ENCODE data around the gene DHRS3. TPM values are rescaled to one million over a fixed set of nuclear protein-coding genes. Genes with fewer than 3 reads are reported as not detected.

Gene DHRS3
- total and polyA plus RNA-seq, 2 donors, result 20.5 to 56.8 TPM

GRCh38 chr1:12643785-12644184 lies 25.8 kb upstream of the DHRS3 start, which contains the start of gene AADACL4:
TSS of gene AADACL4 (plus strand) at chr1:12644085. CDS start at chr1:12644547, 462 bp downstream.
- Histone ChIP-seq H3K9me3 (ENCODE audit: control insufficient read depth in 2 of 2, insufficient read depth in 1 of 2, low read length in 1 of 2) (peaks cover 2 to 14% of the 10 kb centered on the region in 2 donors), H3K27ac (ENCODE audit: low read depth in 1 of 2, low read length in 1 of 2) (no peak within 1 kb of the TSS), H3K27me3 (ENCODE audit: control insufficient read depth in 2 of 2, insufficient read depth in 1 of 2, low read length in 1 of 2) (no peaks in the 10 kb centered on the region), H3K4me1 (ENCODE audit: control insufficient read depth in 2 of 2, insufficient read depth in 2 of 2, low read length in 2 of 2) (no peaks in the 10 kb centered on the region), H3K4me3 (ENCODE audit: low read length in 2 of 2) (no peak within 1 kb of the TSS), H3K36me3 (ENCODE audit: control insufficient read depth in 2 of 2, insufficient read depth in 2 of 2, low read length in 1 of 2) (no peaks in the 10 kb centered on the region)
- DNase-seq (ENCODE audit: low read depth in 6 of 9, low spot score in 9 of 9), result no peak
- WGBS, result 88% methylated on average over 7 of the region's 7 CpGs

GRCh38 chr1:12643079-12643478 lies 25.1 kb upstream of the DHRS3 start:
- no peak overlapping the region for H3K4me3 ChIP-seq (ENCODE audit: low read length in 2 of 2)
- no peaks in the 10 kb centered on the region for H3K27me3 ChIP-seq (ENCODE audit: control insufficient read depth in 2 of 2, insufficient read depth in 1 of 2, low read length in 1 of 2)
- 97% methylated on average over 2 of the region's 2 CpGs for WGBS
- H3K4me1 ChIP-seq (ENCODE audit: control insufficient read depth in 2 of 2, insufficient read depth in 2 of 2, low read length in 2 of 2), result no peaks in the 10 kb centered on the region
- H3K27ac ChIP-seq (ENCODE audit: low read depth in 1 of 2, low read length in 1 of 2), result no peak overlapping the region
- H3K9me3 ChIP-seq (ENCODE audit: control insufficient read depth in 2 of 2, insufficient read depth in 1 of 2, low read length in 1 of 2), result peaks cover 2 to 14% of the 10 kb centered on the region in 2 donors
- H3K36me3 ChIP-seq (ENCODE audit: control insufficient read depth in 2 of 2, insufficient read depth in 2 of 2, low read length in 1 of 2), result no peaks in the 10 kb centered on the region
- DNase-seq (ENCODE audit: low read depth in 6 of 9, low spot score in 9 of 9), result no peak

GRCh38 chr1:12640958-12641272 lies 22.9 kb upstream of the DHRS3 start:
- no peaks in the 10 kb centered on the region for H3K27me3 ChIP-seq (ENCODE audit: control insufficient read depth in 2 of 2, insufficient read depth in 1 of 2, low read length in 1 of 2)
- H3K27ac ChIP-seq (ENCODE audit: low read depth in 1 of 2, low read length in 1 of 2), result no peak overlapping the region
- no peaks in the 10 kb centered on the region for H3K36me3 ChIP-seq (ENCODE audit: control insufficient read depth in 2 of 2, insufficient read depth in 2 of 2, low read length in 1 of 2)
- H3K4me1 ChIP-seq (ENCODE audit: control insufficient read depth in 2 of 2, insufficient read depth in 2 of 2, low read length in 2 of 2), result no peaks in the 10 kb centered on the region
- peaks cover 2 to 14% of the 10 kb centered on the region in 2 donors for H3K9me3 ChIP-seq (ENCODE audit: control insufficient read depth in 2 of 2, insufficient read depth in 1 of 2, low read length in 1 of 2)
- H3K4me3 ChIP-seq (ENCODE audit: low read length in 2 of 2), result no peak overlapping the region
- DNase-seq (ENCODE audit: low read depth in 6 of 9, low spot score in 9 of 9), result no peak

GRCh38 chr1:12640237-12640957 lies 22.4 kb upstream of the DHRS3 start:
- peaks cover 2 to 14% of the 10 kb centered on the region in 2 donors for H3K9me3 ChIP-seq (ENCODE audit: control insufficient read depth in 2 of 2, insufficient read depth in 1 of 2, low read length in 1 of 2)
- DNase-seq (ENCODE audit: low read depth in 6 of 9, low spot score in 9 of 9), result no peak
- no peaks in the 10 kb centered on the region for H3K4me1 ChIP-seq (ENCODE audit: control insufficient read depth in 2 of 2, insufficient read depth in 2 of 2, low read length in 2 of 2)
- no peaks in the 10 kb centered on the region for H3K36me3 ChIP-seq (ENCODE audit: control insufficient read depth in 2 of 2, insufficient read depth in 2 of 2, low read length in 1 of 2)
- WGBS, result 94% methylated on average over 7 of the region's 7 CpGs
- H3K4me3 ChIP-seq (ENCODE audit: low read length in 2 of 2), result no peak overlapping the region
- no peaks in the 10 kb centered on the region for H3K27me3 ChIP-seq (ENCODE audit: control insufficient read depth in 2 of 2, insufficient read depth in 1 of 2, low read length in 1 of 2)
- H3K27ac ChIP-seq (ENCODE audit: low read depth in 1 of 2, low read length in 1 of 2), result no peak overlapping the region

- 97% methylated on average over 8 of the region's 8 CpGs for WGBS
- Histone ChIP-seq H3K9me3 (ENCODE audit: control insufficient read depth in 2 of 2, insufficient read depth in 1 of 2, low read length in 1 of 2) (peaks cover 2 to 17% of the 10 kb centered on the region in 2 donors), H3K4me3 (ENCODE audit: low read length in 2 of 2) (no peak overlapping the region), H3K36me3 (ENCODE audit: control insufficient read depth in 2 of 2, insufficient read depth in 2 of 2, low read length in 1 of 2) (no peaks in the 10 kb centered on the region), H3K27ac (ENCODE audit: low read depth in 1 of 2, low read length in 1 of 2) (no peak overlapping the region), H3K4me1 (ENCODE audit: control insufficient read depth in 2 of 2, insufficient read depth in 2 of 2, low read length in 2 of 2) (peaks cover 0 to 3% of the 10 kb centered on the region in 2 donors), H3K27me3 (ENCODE audit: control insufficient read depth in 2 of 2, insufficient read depth in 1 of 2, low read length in 1 of 2) (no peaks in the 10 kb centered on the region)
- no peak for DNase-seq (ENCODE audit: low read depth in 6 of 9, low spot score in 9 of 9)
Observed at GRCh38 chr1:12637693-12638092, 19.7 kb upstream of the DHRS3 start.

GRCh38 chr1:12636098-12636950 lies 18.3 kb upstream of the DHRS3 start:
- Histone ChIP-seq H3K27ac (ENCODE audit: low read depth in 1 of 2, low read length in 1 of 2) (no peak overlapping the region), H3K9me3 (ENCODE audit: control insufficient read depth in 2 of 2, insufficient read depth in 1 of 2, low read length in 1 of 2) (peaks cover 2 to 17% of the 10 kb centered on the region in 2 donors)
- WGBS, result 90% methylated on average over 15 of the region's 15 CpGs

GRCh38 chr1:12634696-12635202 lies 16.7 kb upstream of the DHRS3 start:
- Histone ChIP-seq H3K27ac (ENCODE audit: low read depth in 1 of 2, low read length in 1 of 2) (no peak overlapping the region), H3K27me3 (ENCODE audit: control insufficient read depth in 2 of 2, insufficient read depth in 1 of 2, low read length in 1 of 2) (no peaks in the 10 kb centered on the region), H3K4me1 (ENCODE audit: control insufficient read depth in 2 of 2, insufficient read depth in 2 of 2, low read length in 2 of 2) (peaks cover 0 to 3% of the 10 kb centered on the region in 2 donors), H3K9me3 (ENCODE audit: control insufficient read depth in 2 of 2, insufficient read depth in 1 of 2, low read length in 1 of 2) (peaks cover 0 to 11% of the 10 kb centered on the region in 2 donors), H3K36me3 (ENCODE audit: control insufficient read depth in 2 of 2, insufficient read depth in 2 of 2, low read length in 1 of 2) (no peaks in the 10 kb centered on the region), H3K4me3 (ENCODE audit: low read length in 2 of 2) (no peak overlapping the region)
- 93% methylated on average over 18 of the region's 18 CpGs for WGBS
- no peak for DNase-seq (ENCODE audit: low read depth in 6 of 9, low spot score in 9 of 9)

More at GRCh38 chr1:12636098-12636950, 18.3 kb upstream of the DHRS3 start:
- DNase-seq (ENCODE audit: low read depth in 6 of 9, low spot score in 9 of 9), result no peak
- no peak overlapping the region for H3K4me3 ChIP-seq (ENCODE audit: low read length in 2 of 2)
- H3K27me3 ChIP-seq (ENCODE audit: control insufficient read depth in 2 of 2, insufficient read depth in 1 of 2, low read length in 1 of 2), result no peaks in the 10 kb centered on the region
- H3K4me1 ChIP-seq (ENCODE audit: control insufficient read depth in 2 of 2, insufficient read depth in 2 of 2, low read length in 2 of 2), result peaks cover 0 to 3% of the 10 kb centered on the region in 2 donors
- no peaks in the 10 kb centered on the region for H3K36me3 ChIP-seq (ENCODE audit: control insufficient read depth in 2 of 2, insufficient read depth in 2 of 2, low read length in 1 of 2)

- DNase-seq (ENCODE audit: low read depth in 6 of 9, low spot score in 9 of 9), result no peak
- Histone ChIP-seq H3K27ac (ENCODE audit: low read depth in 1 of 2, low read length in 1 of 2) (no peak overlapping the region), H3K9me3 (ENCODE audit: control insufficient read depth in 2 of 2, insufficient read depth in 1 of 2, low read length in 1 of 2) (peaks cover 0 to 6% of the 10 kb centered on the region in 2 donors), H3K4me1 (ENCODE audit: control insufficient read depth in 2 of 2, insufficient read depth in 2 of 2, low read length in 2 of 2) (peaks cover 0 to 3% of the 10 kb centered on the region in 2 donors), H3K36me3 (ENCODE audit: control insufficient read depth in 2 of 2, insufficient read depth in 2 of 2, low read length in 1 of 2) (no peaks in the 10 kb centered on the region), H3K4me3 (ENCODE audit: low read length in 2 of 2) (no peak overlapping the region), H3K27me3 (ENCODE audit: control insufficient read depth in 2 of 2, insufficient read depth in 1 of 2, low read length in 1 of 2) (no peaks in the 10 kb centered on the region)
- 56% methylated on average over 8 of the region's 8 CpGs for WGBS
Observed at GRCh38 chr1:12634156-12634555, 16.1 kb upstream of the DHRS3 start.

GRCh38 chr1:12631571-12631970 lies 13.6 kb upstream of the DHRS3 start:
- no peak overlapping the region for H3K27ac ChIP-seq (ENCODE audit: low read depth in 1 of 2, low read length in 1 of 2)
- 95% methylated on average over 8 of the region's 8 CpGs for WGBS

More at GRCh38 chr1:12631571-12631970, 13.6 kb upstream of the DHRS3 start:
- DNase-seq (ENCODE audit: low read depth in 6 of 9, low spot score in 9 of 9), result no peak
- H3K4me1 ChIP-seq (ENCODE audit: control insufficient read depth in 2 of 2, insufficient read depth in 2 of 2, low read length in 2 of 2), result peaks cover 0 to 3% of the 10 kb centered on the region in 2 donors
- no peaks in the 10 kb centered on the region for H3K27me3 ChIP-seq (ENCODE audit: control insufficient read depth in 2 of 2, insufficient read depth in 1 of 2, low read length in 1 of 2)
- no peaks in the 10 kb centered on the region for H3K36me3 ChIP-seq (ENCODE audit: control insufficient read depth in 2 of 2, insufficient read depth in 2 of 2, low read length in 1 of 2)
- peaks cover 0 to 3% of the 10 kb centered on the region in 2 donors for H3K9me3 ChIP-seq (ENCODE audit: control insufficient read depth in 2 of 2, insufficient read depth in 1 of 2, low read length in 1 of 2)
- H3K4me3 ChIP-seq (ENCODE audit: low read length in 2 of 2), result no peak overlapping the region
